ENCODE data around the gene ABCA2.
"Not testable (repeated sequence)": the region's sequence is repeated elsewhere in the genome, so short reads cannot be mapped to it uniquely, and the experiment has no call there.

Gene ABCA2

DNA sequence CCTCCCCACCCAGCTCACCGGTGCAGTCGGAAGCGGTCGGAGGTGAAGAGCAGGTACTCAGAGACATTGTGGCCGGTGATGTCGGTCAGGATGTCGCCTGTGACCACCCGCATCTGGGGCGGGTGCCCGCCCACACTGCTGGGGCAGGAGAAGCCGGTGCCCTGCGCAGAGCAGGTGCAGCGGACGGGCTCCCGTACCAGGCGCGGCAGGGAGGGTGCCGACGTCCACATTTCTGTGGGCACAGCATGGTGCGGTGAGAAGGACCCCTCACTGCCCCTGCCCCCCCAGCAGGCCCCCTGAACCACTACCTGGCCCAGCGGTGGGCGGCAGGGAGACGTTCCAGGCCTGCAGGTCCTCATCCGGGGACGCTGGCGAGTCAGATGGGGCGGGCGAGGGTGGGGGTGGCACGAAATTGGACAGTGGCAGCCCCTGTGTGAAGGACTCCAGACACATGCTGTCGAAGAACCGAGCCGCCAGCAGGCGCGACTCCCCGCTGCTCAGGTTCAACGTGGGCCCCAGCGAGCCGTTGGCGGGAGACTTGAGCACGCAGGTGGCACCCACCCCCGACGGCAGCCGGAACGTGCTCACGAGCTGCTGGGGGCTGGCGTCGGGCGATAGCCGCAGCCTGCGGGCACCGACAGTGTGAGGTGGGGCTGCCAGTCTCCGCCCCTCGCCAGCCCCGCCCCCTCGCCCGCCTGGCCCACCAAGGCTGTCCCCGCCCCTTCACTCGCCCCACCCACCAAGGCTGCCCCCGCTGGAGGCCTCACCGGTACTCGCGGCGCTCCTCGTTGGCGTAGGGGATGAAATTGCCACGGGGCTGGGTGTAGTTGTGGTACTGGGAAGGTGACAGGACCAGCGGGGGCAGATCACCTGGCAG is 15.1 kb downstream of the ABCA2 start:
- no peak for DNase-seq

DNA sequence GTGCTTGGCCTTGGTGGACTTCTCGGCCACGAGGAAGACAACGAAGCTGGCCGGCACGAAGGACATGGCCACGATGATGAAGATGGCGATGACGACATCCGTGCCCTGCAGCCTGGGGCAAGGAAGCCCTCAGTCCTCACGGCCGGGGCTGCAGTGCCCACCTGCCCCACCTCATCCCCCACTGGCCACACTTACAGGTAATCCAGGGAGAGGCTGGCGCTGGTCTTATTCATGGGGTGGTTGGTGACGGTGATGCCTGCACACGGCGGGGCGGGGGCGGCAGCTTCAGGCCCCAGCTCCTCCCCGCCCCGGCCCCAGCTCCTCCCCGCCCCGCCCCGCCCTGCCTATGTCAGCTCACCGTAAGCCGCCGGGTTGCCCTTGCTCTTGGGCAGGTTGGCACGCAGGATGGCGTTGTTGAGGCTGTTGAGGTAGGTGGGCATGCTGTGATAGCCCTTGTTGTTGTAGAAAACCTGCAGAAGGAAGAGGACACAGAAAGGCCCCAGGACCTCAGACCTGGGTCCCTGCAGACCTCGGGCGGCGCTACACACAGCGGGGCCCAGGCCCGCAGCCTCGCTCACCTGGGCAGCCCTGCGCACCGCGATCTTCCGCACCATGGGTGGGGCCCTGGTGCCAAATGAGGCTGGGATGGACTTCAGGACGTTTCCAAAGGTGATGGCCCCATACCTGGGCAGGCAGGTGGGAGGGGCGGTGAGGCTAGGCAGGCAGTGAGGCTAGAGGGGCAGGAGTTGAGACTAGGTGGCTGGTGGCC is 15.9 kb downstream of the ABCA2 start:
- no peak for DNase-seq

GRCh38 chr9:137011156-137011555 is 16.9 kb downstream of the ABCA2 start:
- no peak for DNase-seq

- DNase-seq: no peak
Observed at GRCh38 chr9:137009938-137010732, 17.9 kb downstream of the ABCA2 start.

DNA sequence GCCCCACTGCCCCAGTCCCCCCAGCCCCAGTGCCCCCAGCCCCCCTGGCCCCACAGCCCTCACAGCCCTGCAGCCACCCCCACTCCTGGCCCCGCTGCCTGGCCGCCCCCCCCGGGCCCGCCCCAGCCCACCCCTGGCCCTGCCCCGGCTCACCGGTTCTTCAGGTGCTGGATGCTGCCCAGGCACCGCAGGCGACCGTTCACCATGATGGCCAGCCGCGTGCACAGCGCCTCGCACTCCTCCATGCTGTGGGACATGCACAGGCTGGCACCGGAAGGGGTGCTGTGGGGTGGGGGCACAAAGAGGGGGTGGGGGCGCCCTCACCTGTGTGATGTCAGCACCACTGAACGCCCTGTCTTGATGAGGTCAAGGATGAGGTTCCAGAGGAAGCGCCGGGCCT is 18.8 kb downstream of the ABCA2 start:
- DNase-seq: no peak

GRCh38 chr9:137008312-137008711 is 19.7 kb downstream of the ABCA2 start:
- no peak for DNase-seq

DNA sequence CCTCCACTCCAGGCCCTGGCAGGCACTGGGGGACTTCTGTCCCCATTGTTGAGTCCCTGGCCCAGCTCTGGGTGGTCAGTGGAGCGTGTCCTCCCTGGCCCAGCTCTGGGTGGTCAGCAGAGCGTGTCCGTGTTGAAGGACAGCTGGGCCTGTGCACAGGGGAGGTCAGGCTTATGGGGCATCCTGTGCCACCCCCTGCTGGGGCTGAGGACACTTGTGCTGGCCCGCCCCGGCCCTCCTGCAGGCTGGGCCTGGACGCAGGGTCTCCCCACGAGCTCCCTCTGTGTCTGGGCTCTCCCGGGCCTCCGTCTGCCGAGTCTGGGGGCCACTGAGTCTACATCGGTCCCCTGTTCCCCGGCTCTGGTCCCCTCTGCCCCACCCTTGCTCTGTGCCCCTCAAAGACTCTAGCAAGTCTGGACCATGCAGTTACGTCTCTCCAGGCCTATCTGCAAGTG is 20.2 kb downstream of the ABCA2 start:
- no peak for DNase-seq

GRCh38 chr9:137007108-137007815 is 20.8 kb downstream of the ABCA2 start:
- no peak for DNase-seq

DNA sequence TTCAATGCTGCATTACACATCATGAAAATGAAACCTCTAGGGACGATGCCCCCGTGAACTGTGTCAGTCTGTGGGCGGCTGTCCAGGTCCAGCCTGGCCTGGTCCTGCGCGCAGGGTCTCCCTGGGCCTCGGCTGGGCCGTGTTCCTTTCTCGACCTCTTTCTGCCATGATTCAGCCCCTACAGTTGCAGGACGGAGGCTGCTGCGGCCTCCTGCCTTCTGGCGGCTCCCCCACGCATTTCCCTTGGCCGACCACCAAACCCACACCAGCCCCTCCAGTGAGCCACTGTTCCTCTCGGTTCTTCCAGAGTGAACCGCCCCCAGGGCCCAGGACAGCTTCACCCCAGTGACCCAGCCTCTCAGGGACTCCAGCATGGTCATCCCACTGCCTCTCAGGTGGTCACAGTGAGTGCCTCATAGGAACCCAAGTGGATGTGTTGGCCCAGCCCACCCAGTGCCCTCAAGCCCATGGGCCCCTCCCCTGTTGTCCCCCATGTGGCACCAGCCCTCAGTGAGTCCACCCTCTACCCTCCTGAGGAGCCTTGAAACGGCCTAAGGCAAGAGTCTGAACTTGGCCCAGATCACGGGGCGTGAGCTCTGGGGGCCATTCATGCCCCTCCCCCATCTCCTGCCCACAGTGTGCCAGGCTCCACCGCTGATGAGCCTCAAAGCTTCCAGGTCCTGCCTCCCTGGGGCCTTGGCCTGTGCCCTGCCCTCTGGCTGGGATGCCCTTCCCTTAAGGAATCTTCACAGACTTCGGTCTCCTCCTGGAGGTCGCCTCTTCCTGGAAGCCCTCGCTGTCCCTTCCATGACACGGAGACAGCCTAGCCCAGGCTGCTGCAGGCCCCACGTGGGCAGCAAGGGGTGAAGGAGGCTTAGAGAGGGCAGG is 21.7 kb downstream of the ABCA2 start:
- DNase-seq: no peak

- DNase-seq: not testable (repeated sequence)
Observed at GRCh38 chr9:137004285-137004684, 23.8 kb downstream of the ABCA2 start.

- no peak for DNase-seq
Observed at GRCh38 chr9:137002646-137003041, 25.4 kb downstream of the ABCA2 start.

DNA sequence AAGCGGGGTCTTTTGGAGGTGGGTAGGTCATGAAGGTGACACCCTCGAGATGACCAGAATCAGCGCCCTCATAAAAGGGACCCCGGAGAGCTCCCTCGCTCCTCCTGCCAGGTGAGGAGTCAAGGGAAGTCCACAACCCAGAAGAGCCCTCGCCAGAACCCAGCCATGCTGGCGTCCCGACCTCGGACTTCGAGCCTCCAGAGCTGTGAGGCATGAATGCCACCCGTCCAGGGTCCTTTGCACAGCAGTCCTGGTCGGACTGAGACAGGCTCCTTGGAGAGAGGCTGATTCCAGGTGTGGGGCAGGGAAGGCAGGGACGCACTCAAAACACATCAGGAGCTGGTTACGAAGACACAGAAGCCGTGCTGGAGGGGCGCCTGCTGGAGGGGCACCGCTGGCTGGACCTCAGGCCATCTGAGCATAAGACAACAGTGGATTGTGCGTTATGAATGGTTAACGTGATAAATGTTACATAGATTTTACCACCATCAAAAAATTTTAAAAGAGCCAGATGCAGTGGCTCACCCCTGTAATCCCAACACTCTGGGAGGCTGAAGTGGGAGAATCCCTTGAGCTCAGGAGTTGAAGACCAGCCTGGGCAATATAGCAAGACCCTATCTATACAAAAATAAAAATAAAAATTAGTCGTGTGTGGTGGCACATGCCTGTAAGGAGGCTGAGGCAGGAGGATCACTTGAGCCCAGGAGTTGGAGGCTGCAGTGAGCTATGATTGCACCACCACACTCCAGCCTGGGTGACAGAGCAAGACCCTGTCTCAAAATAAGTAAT is 26.0 kb downstream of the ABCA2 start:
- DNase-seq: no peak

DNA sequence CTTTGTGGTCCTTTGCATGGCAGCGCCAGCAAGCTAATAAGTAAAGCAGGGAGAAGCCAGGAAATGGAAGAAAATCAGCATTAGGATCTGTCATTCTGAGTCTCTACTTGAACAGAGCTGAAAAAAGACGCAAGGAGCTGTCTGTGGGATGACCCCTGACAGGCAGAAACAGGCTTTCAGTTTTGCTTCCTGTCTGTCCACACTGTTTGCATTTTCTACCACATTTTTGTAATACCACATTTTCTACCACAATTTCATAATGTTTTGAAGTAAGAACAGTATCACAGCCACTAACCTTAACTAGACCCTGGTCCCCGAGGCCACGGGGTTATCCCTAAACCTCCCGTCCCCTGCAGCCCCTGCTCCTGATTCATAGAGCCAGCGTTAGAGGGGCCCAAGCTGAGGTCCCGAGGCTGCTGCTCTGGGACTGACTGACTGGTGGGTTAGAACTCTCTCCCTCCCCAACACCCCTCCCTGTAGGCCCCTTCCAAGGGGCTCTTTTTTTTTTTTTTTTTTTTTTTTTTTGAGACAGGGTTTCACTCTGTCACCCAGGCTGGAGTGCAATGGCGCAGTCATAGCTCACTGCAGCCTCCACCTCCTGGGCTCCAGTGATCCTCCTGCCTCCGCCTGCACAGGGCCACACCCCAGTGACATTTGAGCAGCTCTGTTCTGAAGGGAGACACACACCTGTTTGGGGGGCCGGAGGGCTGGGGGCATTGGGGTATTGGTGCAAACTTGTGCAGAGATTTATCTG is 27.7 kb downstream of the ABCA2 start:
- no peak for DNase-seq

GRCh38 chr9:136997830-136998234 is 30.2 kb downstream of the ABCA2 start:
- DNase-seq: no peak

- no peak for DNase-seq
Observed at GRCh38 chr9:136997371-136997770, 30.7 kb downstream of the ABCA2 start.

GRCh38 chr9:136996361-136997292 is 31.4 kb downstream of the ABCA2 start, which contains the start of gene CLIC3:
Gene CLIC3 (minus strand): TSS chr9:136996568. CDS start chr9:136996543, 25 bp downstream.
- no peak for DNase-seq

GRCh38 chr9:136995772-136996311 is 32.2 kb downstream of the ABCA2 start:
- no peak for DNase-seq

GRCh38 chr9:136995362-136995761 is 32.7 kb downstream of the ABCA2 start:
- no peak for DNase-seq
